SK-N-SH treated with all-trans-retinoic acid at 6 μM for 48 hours (cell line): ENCODE results near the gene CCKAR.

Source experiments
- ARNTL ChIP-seq: fragments of 450-650 bp; formaldehyde crosslinking; IDR thresholded peaks from 2 replicates; pipeline ENCODE4 v1.5.0; 2020; ENCODE audit warnings: low read depth, mild to moderate bottlenecking, moderate library complexity, borderline replicate concordance
- CREB5 ChIP-seq: fragments of 250-450 bp; sonication (Bioruptor Pico); IDR thresholded peaks from 2 replicates; pipeline ENCODE4 v1.5.1; 2020; ENCODE audit warnings: low read depth, mild to moderate bottlenecking, moderate library complexity
- GLIS3 ChIP-seq: fragments of 250-450 bp; sonication (Bioruptor Pico); IDR thresholded peaks from 2 replicates; pipeline ENCODE4 v1.5.0; 2020; ENCODE audit warnings: mild to moderate bottlenecking, moderate library complexity
- ISL1 ChIP-seq: fragments of 250-450 bp; sonication (Bioruptor Pico); IDR thresholded peaks from 2 replicates; pipeline ENCODE4 v2.1.2; 2022; ENCODE audit warnings: mild to moderate bottlenecking, moderate library complexity
- OSR1 ChIP-seq: fragments of 250-450 bp; sonication (Bioruptor Pico); IDR thresholded peaks from 2 replicates; pipeline ENCODE4 v1.8.0; 2022; ENCODE audit warnings: moderate library complexity, mild to moderate bottlenecking, inconsistent platforms
- TCF4 ChIP-seq: fragments of 250-450 bp; sonication (Bioruptor Pico); IDR thresholded peaks from 2 replicates; pipeline ENCODE4 v1.8.0; 2021; ENCODE audit warnings: mild to moderate bottlenecking, moderate library complexity, borderline replicate concordance
- TOX ChIP-seq: fragments of 250-450 bp; sonication (Bioruptor Pico); IDR thresholded peaks from 2 replicates; pipeline ENCODE4 v1.8.0; 2021; ENCODE audit warnings: mild to moderate bottlenecking, moderate library complexity, borderline replicate concordance
- TSHZ2 ChIP-seq: fragments of 250-450 bp; sonication (Bioruptor Pico); IDR thresholded peaks from 2 replicates; pipeline ENCODE4 v1.5.0; 2020; ENCODE audit warnings: mild to moderate bottlenecking, moderate library complexity
- ZC3H10 ChIP-seq: fragments of 250-450 bp; sonication (Bioruptor Pico); IDR thresholded peaks from 2 replicates; pipeline ENCODE4 v1.5.1; 2021; ENCODE audit warnings: mild to moderate bottlenecking, moderate library complexity
- ZFP30 ChIP-seq: fragments of 450-650 bp; formaldehyde crosslinking; IDR thresholded peaks from 2 replicates; pipeline ENCODE4 v1.5.0; 2022; ENCODE audit warnings: mild to moderate bottlenecking, moderate library complexity
- ZNF70 ChIP-seq: fragments of 450-650 bp; formaldehyde crosslinking; IDR thresholded peaks from 2 replicates; pipeline ENCODE4 v1.5.0; 2020; ENCODE audit warnings: mild to moderate bottlenecking, moderate library complexity
- ZNF8 ChIP-seq: fragments of 450-650 bp; formaldehyde crosslinking; IDR thresholded peaks from 2 replicates; pipeline ENCODE4 v1.5.0; 2020; ENCODE audit warnings: mild to moderate bottlenecking, moderate library complexity
- TF ChIP-seq, protein P1 (sequence below): fragments of 250-450 bp; sonication (Bioruptor Pico); IDR thresholded peaks from 2 replicates; pipeline ENCODE4 v1.8.0; 2020; ENCODE audit warnings: mild to moderate bottlenecking, moderate library complexity, borderline replicate concordance

GRCh38 chr4:26490111-26490959 lies at the start of gene CCKAR:
- no peak for TF ChIP-seq ZNF70 (CRISPR knock-in tag)
- no peak for TF ChIP-seq CREB5 (CRISPR knock-in tag)
- no peak for TF ChIP-seq TSHZ2 (CRISPR knock-in tag)
- TF ChIP-seq, protein P1, sequence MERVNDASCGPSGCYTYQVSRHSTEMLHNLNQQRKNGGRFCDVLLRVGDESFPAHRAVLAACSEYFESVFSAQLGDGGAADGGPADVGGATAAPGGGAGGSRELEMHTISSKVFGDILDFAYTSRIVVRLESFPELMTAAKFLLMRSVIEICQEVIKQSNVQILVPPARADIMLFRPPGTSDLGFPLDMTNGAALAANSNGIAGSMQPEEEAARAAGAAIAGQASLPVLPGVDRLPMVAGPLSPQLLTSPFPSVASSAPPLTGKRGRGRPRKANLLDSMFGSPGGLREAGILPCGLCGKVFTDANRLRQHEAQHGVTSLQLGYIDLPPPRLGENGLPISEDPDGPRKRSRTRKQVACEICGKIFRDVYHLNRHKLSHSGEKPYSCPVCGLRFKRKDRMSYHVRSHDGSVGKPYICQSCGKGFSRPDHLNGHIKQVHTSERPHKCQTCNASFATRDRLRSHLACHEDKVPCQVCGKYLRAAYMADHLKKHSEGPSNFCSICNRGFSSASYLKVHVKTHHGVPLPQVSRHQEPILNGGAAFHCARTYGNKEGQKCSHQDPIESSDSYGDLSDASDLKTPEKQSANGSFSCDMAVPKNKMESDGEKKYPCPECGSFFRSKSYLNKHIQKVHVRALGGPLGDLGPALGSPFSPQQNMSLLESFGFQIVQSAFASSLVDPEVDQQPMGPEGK (CRISPR knock-in tag) = no peak
- TF ChIP-seq ZFP30 (CRISPR knock-in tag) = no peak
- no peak for TF ChIP-seq TCF4 (CRISPR knock-in tag)
- TF ChIP-seq GLIS3 (CRISPR knock-in tag) = no peak
- TF ChIP-seq ISL1 (CRISPR knock-in tag) = no peak
- no peak for TF ChIP-seq ZC3H10 (CRISPR knock-in tag)
- no peak for TF ChIP-seq OSR1 (CRISPR knock-in tag)
- TF ChIP-seq TOX (CRISPR knock-in tag) = no peak
- no peak for TF ChIP-seq ARNTL
- TF ChIP-seq ZNF8 (CRISPR knock-in tag) = no peak
